AG04449 (cell line): ENCODE data around the gene MESD.

ENCODE experiments used
- CTCF ChIA-PET: fragments of 350-600 bp; formaldehyde crosslinking; extraction: SDS; loops from one replicate; lab custom pipeline; 2021; ENCODE audit warnings: antibody characterized with exemption; lab: Yijun Ruan, JAX
- POLR2A ChIA-PET: fragments of 400-600, 350-600 bp; formaldehyde crosslinking; extraction: SDS; loops from one replicate; lab custom pipeline; 2020; ENCODE audit warnings: antibody characterized with exemption, inconsistent platforms; lab: Yijun Ruan, JAX
- DNase-seq: peaks from one replicate; pipeline ENCODE4 v3.0.0-alpha.2; 2010; ENCODE audit warnings: low read depth, low spot score
- H3K4me3 ChIP-seq: 2 replicates; pipeline ENCODE4 v1.5.1; 2011; ENCODE audit warnings: low read depth, mild to moderate bottlenecking, control low read depth, low read length
- TF ChIP-seq, protein P1 (sequence below): IDR thresholded peaks from one replicate; pipeline ENCODE4 v1.5.1; 2011; ENCODE audit warnings: mild to moderate bottlenecking, moderate library complexity, low read length, control low read depth, inconsistent platforms; ENCODE audit not compliant: insufficient read depth; ENCODE audit errors: missing control alignments

The MESD gene

DNA sequence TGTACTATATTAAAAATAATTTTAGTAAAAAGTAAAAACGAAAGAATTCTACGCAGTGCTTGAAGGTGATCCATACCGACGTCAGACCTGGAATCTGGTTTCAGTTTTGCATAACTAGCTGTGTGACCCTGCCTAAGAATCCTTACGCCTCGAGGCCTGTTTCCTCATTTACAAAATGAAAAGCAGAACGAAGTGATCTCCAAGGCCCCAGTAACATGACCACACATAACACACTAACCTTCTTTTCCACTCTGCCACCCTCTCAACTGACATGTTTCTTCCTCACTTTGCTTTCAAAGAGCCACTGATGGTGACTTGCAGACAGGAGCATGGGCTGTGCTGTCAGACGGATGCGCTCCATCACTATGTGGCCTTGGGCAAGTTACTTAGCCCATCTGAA, 4.8 kb downstream of the MESD start:
- DNase-seq, result no peak
- TF ChIP-seq, protein P1, sequence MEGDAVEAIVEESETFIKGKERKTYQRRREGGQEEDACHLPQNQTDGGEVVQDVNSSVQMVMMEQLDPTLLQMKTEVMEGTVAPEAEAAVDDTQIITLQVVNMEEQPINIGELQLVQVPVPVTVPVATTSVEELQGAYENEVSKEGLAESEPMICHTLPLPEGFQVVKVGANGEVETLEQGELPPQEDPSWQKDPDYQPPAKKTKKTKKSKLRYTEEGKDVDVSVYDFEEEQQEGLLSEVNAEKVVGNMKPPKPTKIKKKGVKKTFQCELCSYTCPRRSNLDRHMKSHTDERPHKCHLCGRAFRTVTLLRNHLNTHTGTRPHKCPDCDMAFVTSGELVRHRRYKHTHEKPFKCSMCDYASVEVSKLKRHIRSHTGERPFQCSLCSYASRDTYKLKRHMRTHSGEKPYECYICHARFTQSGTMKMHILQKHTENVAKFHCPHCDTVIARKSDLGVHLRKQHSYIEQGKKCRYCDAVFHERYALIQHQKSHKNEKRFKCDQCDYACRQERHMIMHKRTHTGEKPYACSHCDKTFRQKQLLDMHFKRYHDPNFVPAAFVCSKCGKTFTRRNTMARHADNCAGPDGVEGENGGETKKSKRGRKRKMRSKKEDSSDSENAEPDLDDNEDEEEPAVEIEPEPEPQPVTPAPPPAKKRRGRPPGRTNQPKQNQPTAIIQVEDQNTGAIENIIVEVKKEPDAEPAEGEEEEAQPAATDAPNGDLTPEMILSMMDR, result no peak
- H3K4me3 ChIP-seq, result no peak overlapping the region
- CTCF ChIA-PET, result interaction anchor here (1.1 to 5.6 kb wide), 5 partner anchors 8 to 417 kb away, joined by 3 to 34 read pairs (median 10); no protein-coding TSS in a partner anchor
- POLR2A ChIA-PET, result no interaction called here

GRCh38 chr15:80982839-80983238, 6.8 kb downstream of the MESD start:
- H3K4me3 ChIP-seq, result no peak overlapping the region
- CTCF ChIA-PET, result interaction anchor here (1.4 to 1.8 kb wide), 2 partner anchors 13 to 126 kb away, joined by 3 to 5 read pairs; no protein-coding TSS in a partner anchor
- no peak for DNase-seq
- TF ChIP-seq, protein P1, result no peak
- POLR2A ChIA-PET, result no interaction called here

- POLR2A ChIA-PET, result no interaction called here
- TF ChIP-seq, protein P1, result no peak
- H3K4me3 ChIP-seq, result no peak overlapping the region
- DNase-seq, result no peak
- CTCF ChIA-PET, result interaction anchor here (1.4 kb wide), 1 partner anchor 126 kb away, joined by 3 read pairs; no protein-coding TSS in a partner anchor
Measured at GRCh38 chr15:80982205-80982604, 7.4 kb downstream of the MESD start.

GRCh38 chr15:80979538-80980200, 9.9 kb downstream of the MESD start:
- TF ChIP-seq, protein P1, result no peak
- ChIA-PET CTCF (interaction anchor here (0.9 to 2.5 kb wide), 12 partner anchors 8 to 292 kb away, joined by 3 to 42 read pairs (median 5); no protein-coding TSS in a partner anchor), POLR2A (no interaction called here)
- no peak overlapping the region for H3K4me3 ChIP-seq
- DNase-seq, result no peak

DNA sequence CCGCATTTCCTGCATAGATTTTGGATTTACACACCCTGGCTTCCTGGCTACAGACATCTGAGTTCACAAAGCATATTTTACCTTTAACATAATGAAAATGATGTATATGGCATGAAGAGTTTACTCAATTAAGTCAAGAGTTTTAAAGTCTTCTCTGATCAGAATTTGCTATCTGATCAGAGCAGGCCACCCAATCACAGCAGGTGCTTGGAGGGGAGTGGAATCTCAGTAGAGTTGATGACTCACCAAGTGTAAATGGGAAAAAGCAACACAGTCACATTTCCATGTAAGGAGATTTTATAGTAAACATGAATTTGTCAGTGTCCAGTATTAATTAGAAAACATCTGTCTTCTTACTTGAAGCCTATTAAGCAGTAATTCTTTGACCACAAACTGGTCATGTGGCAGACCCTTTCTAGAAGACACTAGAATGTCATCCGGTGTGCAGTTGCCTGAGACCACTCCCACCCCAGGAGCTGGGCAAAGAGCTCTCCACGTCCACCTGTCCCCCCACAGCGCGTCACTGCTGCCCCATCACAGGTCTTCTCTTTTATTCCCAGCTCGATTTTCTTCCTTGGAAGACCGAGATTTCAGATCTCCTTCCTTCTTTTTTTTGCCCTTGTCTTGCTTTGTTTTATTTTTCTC, 10.8 kb downstream of the MESD start:
- ChIA-PET POLR2A (no interaction called here), CTCF (interaction anchor here (0.6 to 2.5 kb wide), 9 partner anchors 9 to 293 kb away, joined by 3 to 42 read pairs (median 5); partner anchors contain the start of gene CEMIP)
- no peak overlapping the region for H3K4me3 ChIP-seq
- TF ChIP-seq, protein P1, result no peak
- no peak for DNase-seq

GRCh38 chr15:80977627-80978036, 12.0 kb downstream of the MESD start:
- no peak for DNase-seq
- ChIA-PET POLR2A (no interaction called here), CTCF (interaction anchor here (0.6 to 4.9 kb wide), 22 partner anchors 8 to 542 kb away, joined by 3 to 142 read pairs (median 4); partner anchors contain the start of gene TLNRD1)
- H3K4me3 ChIP-seq, result no peak overlapping the region
- TF ChIP-seq, protein P1, result peak; percentile 62
